Sigmoid colon (tissue), 7 donors: ENCODE data around the gene PRPF39. TPM values are rescaled to one million over a fixed set of nuclear protein-coding genes. Genes with fewer than 3 reads are reported as not detected.
"Not testable (repeated sequence)": the region's sequence is repeated elsewhere in the genome, so short reads cannot be mapped to it uniquely, and the experiment has no call there.

Source experiments
- DNase-seq: peaks from one replicate; pipeline ENCODE4 v3.0.0-alpha.2; 2019
- H3K27ac ChIP-seq, 4 donors: fragments of 200-600 bp; sonication (generic); one replicate each; pipeline ENCODE4 v1.5.1; 2016 to 2019; ENCODE audit warnings: mild to moderate bottlenecking in 1 of 4
- H3K27me3 ChIP-seq, 3 donors: fragments of 200-600 bp; sonication (generic); one replicate each; pipeline ENCODE4 v1.5.1; 2019; ENCODE audit warnings: mild to moderate bottlenecking in 1 of 3
- H3K36me3 ChIP-seq, 4 donors: fragments of 200-600 bp; sonication (generic); one replicate each; pipeline ENCODE4 v1.5.1; 2016 to 2019
- H3K4me1 ChIP-seq, 4 donors: fragments of 200-600 bp; sonication (generic); one replicate each; pipeline ENCODE4 v1.5.1; 2017 to 2019
- H3K4me3 ChIP-seq, 4 donors: fragments of 200-600 bp; sonication (generic); one replicate each; pipeline ENCODE4 v1.5.1; 2017 to 2019; ENCODE audit warnings: mild to moderate bottlenecking in 2 of 4, moderate library complexity in 1 of 4
- H3K9me3 ChIP-seq, 4 donors: fragments of 200-600 bp in 3 of 4; sonication (generic) in 3 of 4; one replicate each; pipeline versions ENCODE4 v1.5.1 to v1.6.1; 2013 to 2019
- CTCF ChIP-seq, 4 experiments: fragments of 450-650 bp in 3 of 4; fragments of 200-600 bp in 1 of 4; IDR thresholded peaks; one replicate each; pipeline ENCODE4 v1.5.1; 2016 to 2019; ENCODE audit warnings: antibody characterized with exemption in 4 of 4, mild to moderate bottlenecking in 3 of 4, moderate library complexity in 2 of 4
- EP300 ChIP-seq, 4 donors: sonication (generic); formaldehyde crosslinking; IDR thresholded peaks; one replicate each; pipeline ENCODE4 v1.6.1; 2017; ENCODE audit warnings: antibody characterized with exemption in 4 of 4
- POLR2A ChIP-seq, 2 donors: fragments of 450-650 bp; IDR thresholded peaks; one replicate each; pipeline ENCODE4 v1.6.1; 2016; ENCODE audit warnings: antibody characterized with exemption in 2 of 2, mild to moderate bottlenecking in 2 of 2, moderate library complexity in 2 of 2
- POLR2AphosphoS5 ChIP-seq, 4 donors: sonication (generic); formaldehyde crosslinking; IDR thresholded peaks; one replicate each; pipeline ENCODE4 v1.6.1; 2017; ENCODE audit warnings: antibody characterized with exemption in 4 of 4
- WGBS, 2 donors: extraction: QIAGEN DNeasy Blood & Tissue Kit; methylation state at CpG; one replicate each; pipeline ENCODE4 v1.1.7; 2013; 5-methylcytosine and 5-hydroxymethylcytosine counted together
- intact Hi-C: fragments of 100-400 bp; cut with DNase I; formaldehyde crosslinking; loops from one replicate; pipeline ENCODE4 v1.15.1; 2023
- polyA plus RNA-seq, 3 donors: library from polyadenylated mRNA; stranded (reverse); fragments of 200-250 nt; gene quantifications; one replicate each; pipeline ENCODE4 v1.2.3, GENCODE V29; 2013
- total RNA-seq, 4 donors: library from RNA; depleted of rRNA; stranded (reverse); fragments of >200 nt; gene quantifications; one replicate each; pipeline ENCODE4 v1.1.0, GENCODE V29; 2016
- donor health status: healthy with polysubstance abuse.
- donor health status: Bipolar disorder and iron deficiency.
- donor health status: healthy.

The PRPF39 gene
- total and polyA plus RNA-seq, 7 donors = 5.5 to 41.0 (median 23.2) TPM

GRCh38 chr14:45135659-45136395, 51.9 kb downstream of the PRPF39 start, which contains the start of gene FANCM:
Gene FANCM, plus strand, starts transcription at chr14:45135930. Its CDS starts 102 bp downstream, at chr14:45136032.
- Histone ChIP-seq H3K36me3 (no peaks in the 10 kb centered on the region), H3K27ac (peak within 1 kb of the TSS; percentile 86 to 89 (median 88)), H3K9me3 (no peaks in the 10 kb centered on the region), H3K27me3 (no peaks in the 10 kb centered on the region), H3K4me1 (peaks cover 0 to 31% (median 18%) of the 10 kb centered on the region in 4 donors), H3K4me3 (peak within 1 kb of the TSS; percentile 66 to 76 (median 72))
- intact Hi-C loops = loop anchor here (2.0 to 5.0 kb wide), 5 partner anchors 51 to 239 kb away; partner anchors contain the start of genes MIS18BP1 and PRPF39
- DNase-seq = peak; percentile 97
- TF ChIP-seq EP300 (IDR thresholded peaks at IDR 0.05) = peak in 1 of 4 donors; percentile 31
- peak in 3 of 4 donors; percentile 60 to 78 (median 63) for TF ChIP-seq POLR2AphosphoS5 (IDR thresholded peaks at IDR 0.05)
- no peak for TF ChIP-seq CTCF (IDR thresholded peaks at IDR 0.05)
- WGBS, 2 donors = 0% methylated on average over 48 of the region's 48 CpGs

GRCh38 chr14:45136399-45136798, 52.5 kb downstream of the PRPF39 start:
- Histone ChIP-seq H3K36me3 (no peaks in the 10 kb centered on the region), H3K27ac (peak overlapping the region; percentile 86 to 89 (median 88)), H3K4me3 (peak overlapping the region; percentile 66 to 76 (median 72)), H3K9me3 (no peaks in the 10 kb centered on the region), H3K27me3 (no peaks in the 10 kb centered on the region), H3K4me1 (peaks cover 0 to 31% (median 18%) of the 10 kb centered on the region in 4 donors)
- 1% methylated on average over 7 of the region's 7 CpGs for whole genome bisulfite sequencing, 2 donors
- DNase-seq = no peak
- intact Hi-C loops = loop anchor here (5.0 kb wide), 2 partner anchors 116 to 131 kb away; partner anchors contain the start of gene MIS18BP1
- no peak for TF ChIP-seq CTCF (IDR thresholded peaks at IDR 0.05)
- no peak for TF ChIP-seq POLR2AphosphoS5 (IDR thresholded peaks at IDR 0.05)
- TF ChIP-seq POLR2A (IDR thresholded peaks at IDR 0.05) = no peak
- TF ChIP-seq EP300 (IDR thresholded peaks at IDR 0.05) = no peak

- Histone ChIP-seq H3K4me1 (peaks cover 0 to 21% (median 15%) of the 10 kb centered on the region in 4 donors), H3K9me3 (no peaks in the 10 kb centered on the region), H3K27me3 (no peaks in the 10 kb centered on the region), H3K4me3 (no peak overlapping the region), H3K36me3 (no peaks in the 10 kb centered on the region), H3K27ac (no peak overlapping the region)
- no peak for DNase-seq
- 97 to 98% methylated on average over 6 of the region's 6 CpGs for WGBS, 2 donors
- TF ChIP-seq EP300 (IDR thresholded peaks at IDR 0.05) (no peak), CTCF (IDR thresholded peaks at IDR 0.05) (no peak), POLR2A (IDR thresholded peaks at IDR 0.05) (no peak), POLR2AphosphoS5 (IDR thresholded peaks at IDR 0.05) (no peak)
- intact Hi-C loops = no loop called here
Observed at GRCh38 chr14:45140661-45141187, 56.8 kb downstream of the PRPF39 start.

- intact Hi-C loops, H3K4me3 ChIP-seq, DNase-seq, H3K9me3 ChIP-seq, H3K27ac ChIP-seq, H3K27me3 ChIP-seq, H3K36me3 ChIP-seq, H3K4me1 ChIP-seq: not testable (repeated sequence)
- 88 to 92% methylated on average over 8 of the region's 8 CpGs for WGBS, 2 donors
Observed at GRCh38 chr14:45142083-45142482, 58.2 kb downstream of the PRPF39 start.

- DNase-seq = no peak
- intact Hi-C loops = no loop called here
- Histone ChIP-seq H3K4me3 (no peak overlapping the region), H3K9me3 (no peaks in the 10 kb centered on the region), H3K36me3 (no peaks in the 10 kb centered on the region), H3K27me3 (no peaks in the 10 kb centered on the region), H3K4me1 (no peaks in the 10 kb centered on the region), H3K27ac (no peak overlapping the region)
- TF ChIP-seq POLR2A (IDR thresholded peaks at IDR 0.05) (no peak), POLR2AphosphoS5 (IDR thresholded peaks at IDR 0.05) (no peak), EP300 (IDR thresholded peaks at IDR 0.05) (no peak), CTCF (IDR thresholded peaks at IDR 0.05) (no peak)
Observed at GRCh38 chr14:45144658-45145057, 60.7 kb downstream of the PRPF39 start.
